K562 (cell line): Measurements from ENCODE around the gene C1QTNF8. TPM values are rescaled to one million over a fixed set of nuclear protein-coding genes. Genes with fewer than 3 reads are reported as not detected.

ENCODE experiments used
- HMGN3 ChIP-seq: IDR thresholded peaks from 2 replicates; pipeline ENCODE4 v1.6.1; 2011; ENCODE audit warnings: borderline replicate concordance, low read depth, mild to moderate bottlenecking, mixed read lengths, low read length; ENCODE audit not compliant: insufficient read length; ENCODE audit errors: extremely low read depth
- IRF1 ChIP-seq: sonication (generic); formaldehyde crosslinking; IDR thresholded peaks from 2 replicates; pipeline ENCODE4 v1.8.0; 2022; ENCODE audit warnings: missing genetic modification reagents, mild to moderate bottlenecking, borderline replicate concordance
- KDM1A ChIP-seq, 2 experiments: fragments of 450-650 bp; IDR thresholded peaks; 2 replicates each; pipeline ENCODE4 v1.6.1; 2016; ENCODE audit warnings: mild to moderate bottlenecking in 2 of 2
- MAFG ChIP-seq: fragments of 450-650 bp; conservative IDR thresholded peaks from 2 replicates; pipeline ENCODE4 v1.6.1; 2016; ENCODE audit warnings: missing genetic modification characterization, missing compliant biosample characterization
- PHB ChIP-seq: fragments of 250-450 bp; sonication (Bioruptor Pico); IDR thresholded peaks from 2 replicates; pipeline ENCODE4 v1.5.0; 2021
- RNF219 ChIP-seq: fragments of 250-450 bp; sonication (Bioruptor Pico); IDR thresholded peaks from 2 replicates; pipeline ENCODE4 v1.5.0; 2022; ENCODE audit warnings: mild to moderate bottlenecking
- SPI1 ChIP-seq: IDR thresholded peaks from 2 replicates; pipeline ENCODE4 v1.6.1; 2011; ENCODE audit warnings: low read depth, low read length, control low read depth, borderline replicate concordance
- TEAD2 ChIP-seq: fragments of 450-650 bp; IDR thresholded peaks from 2 replicates; pipeline ENCODE4 v1.6.1; 2016; ENCODE audit warnings: missing genetic modification characterization, control low read depth, missing compliant biosample characterization
- TOE1 ChIP-seq, 2 experiments: fragments of 450-650 bp in 1 of 2; sonication (generic) in 1 of 2; formaldehyde crosslinking in 1 of 2; IDR thresholded peaks; 2 replicates each; pipeline versions ENCODE4 v1.7.1 to v1.8.0; 2016 to 2022; ENCODE audit warnings: borderline replicate concordance in 2 of 2, mild to moderate bottlenecking in 2 of 2, antibody characterized with exemption in 1 of 2, inconsistent platforms in 1 of 2, low read depth in 1 of 2, missing genetic modification reagents in 1 of 2, moderate library complexity in 1 of 2
- U2AF2 ChIP-seq: fragments of 200-400 bp; formaldehyde crosslinking; optimal IDR thresholded peaks from 2 replicates; pipeline ENCODE3; 2017; ENCODE audit warnings: low read depth, mild to moderate bottlenecking, low read length
- UBTF ChIP-seq, 2 experiments: IDR thresholded peaks; 2 replicates each; pipeline ENCODE4 v1.6.1; 2012; ENCODE audit warnings: improper control_type of control experiment in 2 of 2, low read depth in 2 of 2, low read length in 2 of 2, borderline replicate concordance in 1 of 2
- ZBTB1 ChIP-seq: sonication (generic); formaldehyde crosslinking; IDR thresholded peaks from 2 replicates; pipeline ENCODE4 v1.8.1; 2023; ENCODE audit warnings: missing genetic modification reagents, low read depth, mild to moderate bottlenecking, borderline replicate concordance
- ZBTB34 ChIP-seq: fragments of 250-450 bp; sonication (Bioruptor Pico); IDR thresholded peaks from 2 replicates; pipeline ENCODE4 v1.8.0; 2021; ENCODE audit warnings: mild to moderate bottlenecking, moderate library complexity
- ZNF224 ChIP-seq: sonication (generic); formaldehyde crosslinking; IDR thresholded peaks from 2 replicates; pipeline ENCODE4 v1.8.0; 2022; ENCODE audit warnings: mild to moderate bottlenecking, missing genetic modification reagents
- ZNF507 ChIP-seq: conservative IDR thresholded peaks from 2 replicates; pipeline ENCODE4 v1.6.1; 2017; ENCODE audit warnings: missing genetic modification characterization, missing compliant biosample characterization
- ZNF511 ChIP-seq: sonication (generic); formaldehyde crosslinking; IDR thresholded peaks from 2 replicates; pipeline ENCODE4 v1.8.0; 2022; ENCODE audit warnings: mild to moderate bottlenecking, missing genetic modification reagents
- ZNF584 ChIP-seq: fragments of 200-800 bp; sonication (Bioruptor generic); IDR thresholded peaks from 2 replicates; pipeline ENCODE4 v1.6.1; 2016; ENCODE audit warnings: low read depth, mild to moderate bottlenecking, missing genetic modification characterization, missing compliant biosample characterization
- ZNF766 ChIP-seq: fragments of 200-800 bp; sonication (Bioruptor generic); conservative IDR thresholded peaks from 2 replicates; pipeline ENCODE4 v1.6.1; 2016; ENCODE audit warnings: missing genetic modification characterization, missing compliant biosample characterization
- polyA plus RNA-seq, 8 experiments: library from polyadenylated mRNA; depleted of rRNA in 4 of 8; stranded (reverse) in 5 of 8; unstranded in 3 of 8; fragments of >200 nt; fragmentation: Nextera tagmentation in 2 of 8; fragmentation: Illumina TruSeq in 1 of 8; extraction: Ambion mirVana in 2 of 8; extraction: Trizol in 1 of 8; gene quantifications; 2 replicates each; pipeline versions ENCODE4 v1.2.1 to v1.2.3, GENCODE V29; 2011 to 2014; ENCODE audit warnings: inconsistent platforms in 1 of 8, missing spikeins in 1 of 8
- total RNA-seq, 7 experiments: library from RNA; depleted of rRNA in 6 of 7; stranded (reverse); fragments of >200 nt in 6 of 7; fragmentation: Illumina TruSeq in 2 of 7; extraction: Trizol in 2 of 7; gene quantifications; 2 replicates each; pipeline versions ENCODE4 v1.2.1 to v1.2.3, GENCODE V29; 2011 to 2021; ENCODE audit warnings: low replicate concordance in 1 of 7
- TF ChIP-seq, protein P1 (sequence below), 2 experiments: fragments of 450-650 bp in 1 of 2; sonication (generic) in 1 of 2; formaldehyde crosslinking in 1 of 2; IDR thresholded peaks in 1 of 2; conservative IDR thresholded peaks in 1 of 2; 2 replicates each; pipeline versions ENCODE4 v1.6.1 to v1.8.1; 2016 to 2023; ENCODE audit warnings: mild to moderate bottlenecking in 2 of 2, moderate library complexity in 2 of 2, inconsistent platforms in 1 of 2, missing genetic modification reagents in 1 of 2

C1QTNF8 gene
- total and polyA plus RNA-seq, 9 of the 15 experiments (the other 6 are each of a cell fraction or from before 2014, with no cell fraction given), result not detected

DNA sequence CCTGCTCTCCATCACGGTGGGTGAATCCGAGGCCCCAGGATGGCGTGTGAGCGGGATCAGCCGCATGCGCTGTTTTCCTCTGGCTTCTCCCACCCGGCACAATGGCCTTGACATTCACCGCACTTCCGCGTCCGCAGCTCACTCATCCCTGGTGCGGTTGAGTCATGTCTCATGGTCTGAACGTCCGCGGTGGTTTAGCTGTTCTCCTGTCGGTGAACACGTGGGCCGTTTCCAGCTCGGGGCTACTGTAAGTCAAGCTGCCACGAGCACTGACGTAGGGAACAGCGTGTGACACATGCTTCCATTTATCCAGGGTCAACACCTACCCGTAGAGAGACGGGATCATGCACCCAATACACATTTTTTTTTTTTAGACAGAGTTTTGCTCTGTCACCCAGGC is 41.6 kb upstream of the C1QTNF8 start (continued):
- TF ChIP-seq RNF219 (CRISPR knock-in tag), result no peak
- TF ChIP-seq SPI1, result 0 out of 2 replicates have a peak, but pooled peaks have one; percentile 13
- no peak for TF ChIP-seq U2AF2
- no peak for TF ChIP-seq TEAD2
- TF ChIP-seq ZBTB34 (CRISPR knock-in tag), result no peak
- no peak for TF ChIP-seq ZNF584
- no peak for TF ChIP-seq TOE1 (IDR thresholded peaks at IDR 0.05; ENCODE audit: borderline replicate concordance)
- no peak for TF ChIP-seq TOE1 (CRISPR knock-in tag; IDR thresholded peaks at IDR 0.05; ENCODE audit: borderline replicate concordance, low read depth)
- no peak for TF ChIP-seq PHB (CRISPR knock-in tag)
- peak; percentile 83 for TF ChIP-seq ZNF511
- no peak for TF ChIP-seq IRF1 (CRISPR knock-in tag)
- no peak for TF ChIP-seq ZNF507 (tag)
- no peak for TF ChIP-seq UBTF (IDR thresholded peaks at IDR 0.05; ENCODE audit: borderline replicate concordance in 1 of 2, low read depth in 2 of 2, low read length in 2 of 2)
- TF ChIP-seq ZNF224, result no peak
- peak; percentile 96 for TF ChIP-seq ZBTB1
- TF ChIP-seq HMGN3, result no peak
- TF ChIP-seq KDM1A (IDR thresholded peaks at IDR 0.05), result no peak
- TF ChIP-seq, protein P1, sequence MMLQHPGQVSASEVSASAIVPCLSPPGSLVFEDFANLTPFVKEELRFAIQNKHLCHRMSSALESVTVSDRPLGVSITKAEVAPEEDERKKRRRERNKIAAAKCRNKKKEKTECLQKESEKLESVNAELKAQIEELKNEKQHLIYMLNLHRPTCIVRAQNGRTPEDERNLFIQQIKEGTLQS (IDR thresholded peaks at IDR 0.05), result peak; percentile 47; the same call in 1 of the 2 replicates
- TF ChIP-seq, protein P1 (CRISPR knock-in tag; conservative IDR thresholded peaks at IDR 0.05), result no peak
- no peak for TF ChIP-seq MAFG (tag)
- no peak for TF ChIP-seq ZNF766 (CRISPR knock-in tag)
